ENCODE results near the gene TFR2.

The TFR2 gene

DNA sequence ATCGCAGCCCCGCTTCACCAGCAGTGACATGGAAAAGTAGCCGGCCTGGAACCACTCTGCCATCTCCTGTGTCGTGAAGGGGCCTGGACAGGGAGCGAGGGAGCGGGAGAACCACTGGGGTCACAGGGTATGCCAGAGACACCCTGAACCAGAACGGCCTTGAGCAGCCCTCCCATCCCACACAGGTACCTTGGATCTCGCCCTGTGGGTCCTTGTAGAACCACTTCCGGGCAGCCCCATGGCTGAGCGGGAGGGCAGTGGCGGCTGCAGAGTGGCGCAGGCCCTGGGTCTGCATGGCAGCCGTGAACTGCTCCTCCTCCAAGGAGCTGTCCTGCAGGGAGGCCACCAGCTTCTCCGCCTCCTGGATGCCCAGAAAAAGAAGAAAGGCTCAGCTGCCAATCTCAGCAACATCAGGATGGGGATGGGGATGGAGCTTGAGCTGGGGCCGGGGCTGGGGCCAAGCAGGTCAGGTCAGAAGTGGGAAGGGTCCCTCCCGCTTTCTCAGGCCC, 43.2 kb upstream of the TFR2 start:
- H3K4me1 ChIP-seq, result no peaks in the 10 kb centered on the region
- no peak overlapping the region for H3K9ac ChIP-seq
- H3K79me2 ChIP-seq, result peaks cover 14% of the 10 kb centered on the region
- H2AFZ ChIP-seq, result no peak overlapping the region
- no peaks in the 10 kb centered on the region for H3K36me3 ChIP-seq (ENCODE audit: control insufficient read depth, insufficient read depth, low read length)
- no peak overlapping the region for H3K27ac ChIP-seq
- H3K4me2 ChIP-seq (ENCODE audit: low read length), result no peak overlapping the region
- H3K9me3 ChIP-seq (ENCODE audit: control insufficient read depth, low read length), result no peaks in the 10 kb centered on the region
- TF ChIP-seq CTCF (IDR thresholded peaks at IDR 0.05), result no peak
- H3K4me3 ChIP-seq (ENCODE audit: low read depth, low read length), result no peak overlapping the region
- no peaks in the 10 kb centered on the region for H3K27me3 ChIP-seq (ENCODE audit: control insufficient read depth, insufficient read depth, low read length)

GRCh38 chr7:100683659-100684533, 42.5 kb upstream of the TFR2 start:
- H3K27ac ChIP-seq, result no peak overlapping the region
- H3K27me3 ChIP-seq (ENCODE audit: control insufficient read depth, insufficient read depth, low read length), result no peaks in the 10 kb centered on the region
- no peak overlapping the region for H2AFZ ChIP-seq
- H3K4me1 ChIP-seq, result no peaks in the 10 kb centered on the region
- no peak overlapping the region for H3K4me3 ChIP-seq (ENCODE audit: low read depth, low read length)
- no peaks in the 10 kb centered on the region for H3K36me3 ChIP-seq (ENCODE audit: control insufficient read depth, insufficient read depth, low read length)
- H3K9ac ChIP-seq, result no peak overlapping the region
- TF ChIP-seq CTCF (IDR thresholded peaks at IDR 0.05), result no peak
- peaks cover 7% of the 10 kb centered on the region for H3K79me2 ChIP-seq
- no peaks in the 10 kb centered on the region for H3K9me3 ChIP-seq (ENCODE audit: control insufficient read depth, low read length)
- no peak overlapping the region for H3K4me2 ChIP-seq (ENCODE audit: low read length)

DNA sequence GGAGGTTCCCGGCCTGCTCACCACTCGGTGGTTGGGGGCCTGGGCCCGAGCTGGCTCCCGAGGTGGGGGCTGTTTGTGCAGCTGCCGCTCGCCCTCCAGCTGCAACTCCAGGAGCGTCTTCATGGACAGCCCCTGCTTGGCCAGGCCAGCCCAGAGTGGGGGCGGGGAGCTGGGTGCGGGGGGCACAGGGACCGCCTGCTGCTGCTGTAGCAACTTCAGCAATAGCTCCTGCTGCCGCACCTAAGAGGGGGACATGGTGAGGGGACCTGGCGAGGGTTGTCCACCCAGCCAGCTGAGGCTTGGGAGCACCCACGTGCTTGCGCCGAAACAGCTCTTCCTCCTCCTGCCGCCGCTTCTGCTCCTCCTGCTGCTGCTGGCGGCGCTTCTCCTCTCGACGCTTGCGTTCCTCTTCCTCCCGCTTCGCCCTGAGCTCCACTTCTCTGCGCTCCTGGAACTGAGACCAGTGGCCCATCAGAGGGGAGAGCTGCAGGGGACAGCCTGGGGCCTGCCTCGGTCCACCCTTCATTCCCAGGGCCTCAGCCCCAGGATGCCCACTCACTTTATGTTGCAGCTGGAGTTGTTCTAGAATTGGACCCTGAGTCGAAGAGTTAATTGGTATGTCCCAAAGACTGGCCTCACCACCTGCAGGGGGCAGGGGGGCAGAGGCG, 41.8 kb upstream of the TFR2 start:
- Histone ChIP-seq H3K4me2 (ENCODE audit: low read length) (no peak overlapping the region), H3K79me2 (peaks cover 3% of the 10 kb centered on the region), H3K4me3 (ENCODE audit: low read depth, low read length) (no peak overlapping the region), H2AFZ (no peak overlapping the region), H3K36me3 (ENCODE audit: control insufficient read depth, insufficient read depth, low read length) (no peaks in the 10 kb centered on the region), H3K27ac (no peak overlapping the region), H3K9ac (no peak overlapping the region), H3K4me1 (no peaks in the 10 kb centered on the region), H3K9me3 (ENCODE audit: control insufficient read depth, low read length) (no peaks in the 10 kb centered on the region), H3K27me3 (ENCODE audit: control insufficient read depth, insufficient read depth, low read length) (no peaks in the 10 kb centered on the region)
- TF ChIP-seq CTCF (IDR thresholded peaks at IDR 0.05), result no peak

- no peak overlapping the region for H3K4me2 ChIP-seq (ENCODE audit: low read length)
- no peak overlapping the region for H3K4me3 ChIP-seq (ENCODE audit: low read depth, low read length)
- no peaks in the 10 kb centered on the region for H3K36me3 ChIP-seq (ENCODE audit: control insufficient read depth, insufficient read depth, low read length)
- no peak overlapping the region for H3K27ac ChIP-seq
- no peak for TF ChIP-seq CTCF (IDR thresholded peaks at IDR 0.05)
- no peaks in the 10 kb centered on the region for H3K79me2 ChIP-seq
- H2AFZ ChIP-seq, result no peak overlapping the region
- no peaks in the 10 kb centered on the region for H3K27me3 ChIP-seq (ENCODE audit: control insufficient read depth, insufficient read depth, low read length)
- no peak overlapping the region for H3K9ac ChIP-seq
- no peaks in the 10 kb centered on the region for H3K4me1 ChIP-seq
- H3K9me3 ChIP-seq (ENCODE audit: control insufficient read depth, low read length), result no peaks in the 10 kb centered on the region
These were observed 40.9 kb upstream of the TFR2 start for GRCh38 chr7:100682228-100682741.

All from parathyroid adenoma (tissue), 2 donors.